Neural progenitor cell (in vitro differentiated cells): ENCODE measurements around the gene CARD11.

Experiments used
- CTCF ChIP-seq: fragments of 200-600 bp; sonication (generic); IDR thresholded peaks from 2 replicates; pipeline ENCODE4 v1.5.1; 2017; ENCODE audit warnings: antibody characterized with exemption, mild to moderate bottlenecking
- EZH2 ChIP-seq: fragments of 200-600 bp; sonication (generic); IDR thresholded peaks from 2 replicates; pipeline ENCODE4 v1.6.1; 2017; ENCODE audit warnings: antibody characterized with exemption, mild to moderate bottlenecking, moderate library complexity
- EZH2phosphoT487 ChIP-seq: fragments of 200-600 bp; sonication (generic); IDR thresholded peaks from 2 replicates; pipeline ENCODE4 v1.6.1; 2017; ENCODE audit warnings: antibody characterized with exemption

GRCh38 chr7:2919256-2919655 lies 124.4 kb downstream of the CARD11 start:
- no peak for TF ChIP-seq CTCF
- no peak for TF ChIP-seq EZH2
- TF ChIP-seq EZH2phosphoT487 = no peak
